GM12873 (cell line): ENCODE results near the gene PYGO1.

Experiments
- TF ChIP-seq, protein P1 (sequence below): IDR thresholded peaks from 2 replicates; pipeline ENCODE4 v1.5.1; 2012; ENCODE audit warnings: low read depth, mild to moderate bottlenecking, moderate library complexity, low read length, control low read depth; ENCODE audit not compliant: insufficient read depth; ENCODE audit errors: missing control alignments

PYGO1 gene, protein sequence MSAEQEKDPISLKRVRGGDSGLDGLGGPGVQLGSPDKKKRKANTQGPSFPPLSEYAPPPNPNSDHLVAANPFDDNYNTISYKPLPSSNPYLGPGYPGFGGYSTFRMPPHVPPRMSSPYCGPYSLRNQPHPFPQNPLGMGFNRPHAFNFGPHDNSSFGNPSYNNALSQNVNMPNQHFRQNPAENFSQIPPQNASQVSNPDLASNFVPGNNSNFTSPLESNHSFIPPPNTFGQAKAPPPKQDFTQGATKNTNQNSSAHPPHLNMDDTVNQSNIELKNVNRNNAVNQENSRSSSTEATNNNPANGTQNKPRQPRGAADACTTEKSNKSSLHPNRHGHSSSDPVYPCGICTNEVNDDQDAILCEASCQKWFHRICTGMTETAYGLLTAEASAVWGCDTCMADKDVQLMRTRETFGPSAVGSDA

DNA sequence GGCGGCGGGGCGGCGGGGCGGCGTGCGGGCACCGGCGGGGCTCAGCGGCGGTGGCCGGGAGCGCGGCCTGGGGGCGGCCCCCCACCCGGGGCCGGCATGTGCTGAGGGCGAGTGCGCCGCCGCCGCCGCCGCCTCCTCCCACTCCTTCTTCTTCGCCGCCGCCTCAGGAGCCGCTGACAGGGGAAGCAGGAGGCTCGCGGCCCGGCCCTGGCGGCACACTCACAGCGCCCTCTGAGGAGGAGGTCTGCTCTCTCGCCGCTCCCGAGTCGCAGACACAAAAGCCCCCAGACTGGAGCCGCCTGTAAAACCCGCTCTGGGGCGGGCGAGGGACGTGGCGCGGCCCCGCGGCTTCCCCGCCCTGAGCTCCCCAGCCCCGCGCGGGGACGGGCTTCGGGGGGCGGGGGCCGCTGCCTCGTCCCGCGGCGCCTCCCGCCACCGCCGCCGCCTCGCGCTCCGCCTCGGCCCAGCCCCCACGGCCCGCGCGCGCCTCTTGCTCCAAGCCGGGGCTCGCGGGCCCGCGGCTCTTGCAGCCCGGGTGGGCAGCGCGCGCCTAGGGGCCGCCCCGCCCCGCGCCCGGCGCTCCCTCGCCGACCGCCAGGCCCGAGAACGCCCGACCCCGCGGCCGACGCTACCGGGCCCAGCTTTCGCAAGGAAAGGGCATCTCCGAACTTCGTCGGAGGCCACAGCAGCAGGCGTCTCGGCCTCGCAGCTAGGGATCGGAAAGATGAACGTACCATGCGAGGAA is at the start of gene PYGO1:
Gene PYGO1 (minus strand): TSS at position 276 of the 745 bp plus-strand sequence. CDS start 462 bp downstream, outside the sequence.
- TF ChIP-seq, protein P1, sequence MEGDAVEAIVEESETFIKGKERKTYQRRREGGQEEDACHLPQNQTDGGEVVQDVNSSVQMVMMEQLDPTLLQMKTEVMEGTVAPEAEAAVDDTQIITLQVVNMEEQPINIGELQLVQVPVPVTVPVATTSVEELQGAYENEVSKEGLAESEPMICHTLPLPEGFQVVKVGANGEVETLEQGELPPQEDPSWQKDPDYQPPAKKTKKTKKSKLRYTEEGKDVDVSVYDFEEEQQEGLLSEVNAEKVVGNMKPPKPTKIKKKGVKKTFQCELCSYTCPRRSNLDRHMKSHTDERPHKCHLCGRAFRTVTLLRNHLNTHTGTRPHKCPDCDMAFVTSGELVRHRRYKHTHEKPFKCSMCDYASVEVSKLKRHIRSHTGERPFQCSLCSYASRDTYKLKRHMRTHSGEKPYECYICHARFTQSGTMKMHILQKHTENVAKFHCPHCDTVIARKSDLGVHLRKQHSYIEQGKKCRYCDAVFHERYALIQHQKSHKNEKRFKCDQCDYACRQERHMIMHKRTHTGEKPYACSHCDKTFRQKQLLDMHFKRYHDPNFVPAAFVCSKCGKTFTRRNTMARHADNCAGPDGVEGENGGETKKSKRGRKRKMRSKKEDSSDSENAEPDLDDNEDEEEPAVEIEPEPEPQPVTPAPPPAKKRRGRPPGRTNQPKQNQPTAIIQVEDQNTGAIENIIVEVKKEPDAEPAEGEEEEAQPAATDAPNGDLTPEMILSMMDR, result no peak

DNA sequence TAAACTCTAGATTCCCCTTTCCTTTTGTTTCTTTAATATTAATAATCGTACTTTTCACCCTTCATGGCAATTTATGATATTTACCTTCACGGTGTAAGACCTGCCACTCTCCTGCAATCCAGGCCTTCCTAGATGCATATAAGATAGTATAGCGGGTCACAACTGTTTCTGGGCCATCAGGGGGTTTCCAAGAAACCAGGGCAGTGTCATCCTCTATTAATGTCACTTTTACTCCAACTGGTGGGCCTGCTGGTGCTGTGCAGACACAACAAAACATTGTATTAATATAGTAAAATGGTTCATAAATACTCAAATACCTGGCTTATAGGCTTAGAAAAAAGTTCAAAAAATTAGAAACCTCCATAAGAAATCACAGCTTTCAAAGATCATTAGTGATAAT is 48.9 kb upstream of the PYGO1 start:
- TF ChIP-seq, protein P1, result no peak

DNA sequence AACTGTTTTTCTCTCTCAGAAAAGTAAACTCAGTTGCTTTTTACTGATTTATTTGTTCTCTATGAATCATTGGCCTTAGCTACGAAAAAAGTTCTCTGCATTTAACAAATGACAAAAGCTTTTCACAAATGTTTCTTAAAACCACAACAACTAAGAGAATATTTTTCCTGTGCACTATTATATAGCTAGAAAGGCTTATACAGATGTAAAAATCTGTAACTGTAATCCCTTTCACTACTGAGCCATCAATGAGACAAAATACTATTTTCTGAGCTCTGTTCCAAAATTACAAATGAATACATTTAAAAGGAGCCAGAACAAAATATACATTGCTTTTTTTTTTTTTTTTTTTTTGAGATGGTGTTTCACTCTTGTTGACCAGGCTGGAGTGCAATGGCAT is 45.6 kb upstream of the PYGO1 start:
- TF ChIP-seq, protein P1, result no peak

DNA sequence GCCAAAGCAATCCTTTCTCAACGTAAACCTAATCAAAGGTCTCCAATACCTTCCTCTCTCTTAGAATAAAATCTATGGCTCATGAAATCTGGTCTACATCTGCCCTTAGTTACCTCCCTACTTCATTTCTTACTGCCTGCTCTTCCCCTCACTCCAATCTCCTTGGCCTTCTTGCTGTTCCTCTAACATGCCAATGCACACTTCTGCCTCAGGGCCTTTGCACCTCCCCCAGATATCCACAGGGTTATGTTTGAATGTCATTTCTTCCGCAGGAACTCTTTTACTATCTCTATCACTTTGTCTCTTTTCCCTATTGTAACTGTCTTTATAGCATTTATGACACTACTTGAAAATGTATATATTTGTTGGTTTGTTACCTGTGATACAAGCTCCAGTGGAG is 44.3 kb upstream of the PYGO1 start:
- TF ChIP-seq, protein P1, result no peak

DNA sequence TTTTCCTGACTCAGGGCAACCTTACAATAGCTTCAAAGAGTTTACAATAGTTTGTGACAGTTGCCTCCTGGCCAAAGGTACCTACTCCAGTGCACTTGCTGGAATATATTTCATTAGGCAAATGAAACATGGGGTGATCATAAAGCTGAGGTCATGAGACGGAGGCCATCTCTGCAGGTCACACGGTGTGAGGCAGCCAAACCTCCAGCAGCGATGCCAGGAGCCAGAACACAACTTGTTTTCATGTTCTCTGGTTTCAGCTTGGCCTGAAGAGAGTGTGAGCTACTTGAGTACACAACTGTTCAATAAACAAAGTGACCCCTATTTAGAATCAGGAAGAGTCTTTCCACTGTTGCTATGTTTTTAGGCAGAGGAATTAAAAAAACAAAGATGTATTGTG is 42.7 kb upstream of the PYGO1 start:
- TF ChIP-seq, protein P1, result no peak

DNA sequence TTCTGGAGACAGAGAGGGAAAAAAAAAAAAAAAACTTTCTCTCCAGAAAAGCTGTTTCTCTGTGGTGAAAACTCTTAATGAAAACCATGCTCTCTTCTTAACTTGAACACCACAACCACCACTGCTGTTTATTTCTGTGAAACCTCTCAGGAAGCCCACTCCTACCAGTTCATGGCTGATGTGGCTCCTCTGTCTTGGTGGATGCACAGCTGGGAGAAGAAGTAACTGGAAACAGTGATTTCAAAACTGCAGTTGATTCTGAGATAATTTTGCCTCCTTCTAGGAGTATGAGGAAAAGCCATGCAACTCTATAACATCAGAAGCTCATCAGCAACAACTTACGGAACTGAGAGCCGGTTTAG is 40.2 kb upstream of the PYGO1 start:
- TF ChIP-seq, protein P1, result no peak

DNA sequence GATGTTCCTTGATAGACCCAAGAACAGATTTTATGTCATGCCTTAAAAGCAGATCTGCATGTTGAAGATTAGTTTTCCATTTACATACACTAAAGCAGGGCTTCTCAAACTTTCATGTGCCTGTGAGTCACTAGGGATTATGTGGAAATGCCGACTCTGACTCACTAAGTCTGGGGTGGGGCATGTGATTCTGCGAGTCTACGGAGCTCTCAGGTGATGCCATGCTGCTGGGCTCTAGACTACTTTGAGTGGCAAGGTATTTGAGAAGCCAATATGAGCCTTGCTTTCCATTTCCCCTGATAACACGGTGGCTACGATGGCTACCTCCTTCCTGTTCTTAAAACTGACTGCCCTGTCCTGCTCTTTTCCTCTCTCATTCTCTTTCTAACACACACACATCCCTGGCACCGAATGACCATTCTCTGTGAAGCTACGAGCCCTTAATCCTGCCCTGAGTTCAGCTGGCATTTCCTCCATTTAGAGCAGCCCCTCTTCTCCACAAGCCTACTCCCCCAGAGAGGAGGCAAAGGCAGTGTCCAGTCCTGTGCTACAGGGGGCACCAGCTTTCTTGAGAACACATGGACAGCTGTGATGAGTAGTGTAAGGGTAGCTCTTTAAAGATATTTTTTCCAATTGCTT is 39.7 kb upstream of the PYGO1 start:
- TF ChIP-seq, protein P1, result no peak
